ENCODE measurements around the gene DAB2.

GRCh38 chr5:39367711-39368110 is 57.1 kb downstream of the DAB2 start:
- TF ChIP-seq CTCF (IDR thresholded peaks at IDR 0.05) (no peak), POLR2A (IDR thresholded peaks at IDR 0.05) (no peak)

Data from thyroid gland (tissue), 4 donors.